ENCODE measurements around the gene HSPA12B. TPM values are rescaled to one million over a fixed set of nuclear protein-coding genes. Genes with fewer than 3 reads are reported as not detected.

The HSPA12B gene
- total RNA-seq, 1 experiment from 2014 or later, result 2.7 TPM

DNA sequence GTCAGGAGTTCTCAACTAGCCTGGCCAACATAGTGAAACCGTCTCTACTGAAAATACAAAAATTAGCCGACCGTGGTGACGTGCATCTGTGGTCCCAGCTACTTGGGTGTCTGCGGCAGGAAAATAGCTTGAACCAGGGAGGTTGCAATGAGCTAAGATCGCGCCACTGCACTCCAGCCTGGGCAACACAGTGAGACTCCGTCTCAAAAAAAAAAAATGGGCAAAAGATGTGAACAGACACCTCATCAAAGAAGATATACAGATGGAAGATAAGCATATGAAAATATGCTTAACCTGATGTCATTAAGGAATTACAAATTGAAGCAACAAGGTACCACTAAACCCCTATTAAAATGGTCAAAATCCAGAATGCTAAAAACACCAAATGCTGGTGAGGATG lies 9.2 kb upstream of the HSPA12B start:
- no peak overlapping the region for H3K23ac ChIP-seq (ENCODE audit: insufficient read length, low read depth, low read length)
- H3K18ac ChIP-seq (ENCODE audit: insufficient read length, low read depth, low read length), result no peak overlapping the region
- H3K27ac ChIP-seq (ENCODE audit: insufficient read length, low read depth, low read length), result no peak overlapping the region
- H3K56ac ChIP-seq (ENCODE audit: insufficient read length, low read depth, low read length), result no peak overlapping the region
- no peaks in the 10 kb centered on the region for H3K4me1 ChIP-seq (ENCODE audit: insufficient read depth, low read length)
- no CpG with 5 or more reads among the region's 8 CpGs for WGBS (ENCODE audit: extremely low coverage, insufficient read length, low lambda C conversion rate)
- H3T11ph ChIP-seq (ENCODE audit: low read length), result no peak overlapping the region
- DNase-seq, result peak; percentile 10
- no peak overlapping the region for H2BK120ac ChIP-seq (ENCODE audit: low read depth, low read length, poor library complexity, severe bottlenecking)
- no peaks in the 10 kb centered on the region for H3K9me3 ChIP-seq (ENCODE audit: control insufficient read depth, low read depth, low read length)
- H3K4ac ChIP-seq (ENCODE audit: low read depth, low read length), result no peak overlapping the region
- no peaks in the 10 kb centered on the region for H3K79me2 ChIP-seq (ENCODE audit: insufficient read depth, low read length)
- H3K27me3 Mint-ChIP-seq (ENCODE audit: low read depth), result peaks cover 22% of the 10 kb centered on the region
- H3K14ac ChIP-seq (ENCODE audit: insufficient read depth, low read length), result no peak overlapping the region
- no peaks in the 10 kb centered on the region for H3K23me2 ChIP-seq (ENCODE audit: insufficient read length, low read depth, low read length, poor library complexity, severe bottlenecking)
- H4K5ac ChIP-seq (ENCODE audit: insufficient read length, low read depth, low read length), result no peak overlapping the region
- no peaks in the 10 kb centered on the region for H3K36me3 Mint-ChIP-seq (ENCODE audit: insufficient read depth in 1 of 3, low read depth in 3 of 3)
- no peak overlapping the region for H3K27ac Mint-ChIP-seq
- no peak overlapping the region for H3K4me2 ChIP-seq (ENCODE audit: insufficient read depth, insufficient read length, low read length)
- H4K8ac ChIP-seq (replicated peaks; ENCODE audit: insufficient read length, low read depth, low read length), result no peak overlapping the region
- H2BK20ac ChIP-seq (ENCODE audit: low read depth, low read length, poor library complexity, severe bottlenecking), result no peak overlapping the region
- H4K20me1 ChIP-seq (ENCODE audit: control insufficient read depth, insufficient read depth, insufficient read length), result no peaks in the 10 kb centered on the region
- no peak overlapping the region for H3K4me3 Mint-ChIP-seq
- TF ChIP-seq, protein P1, sequence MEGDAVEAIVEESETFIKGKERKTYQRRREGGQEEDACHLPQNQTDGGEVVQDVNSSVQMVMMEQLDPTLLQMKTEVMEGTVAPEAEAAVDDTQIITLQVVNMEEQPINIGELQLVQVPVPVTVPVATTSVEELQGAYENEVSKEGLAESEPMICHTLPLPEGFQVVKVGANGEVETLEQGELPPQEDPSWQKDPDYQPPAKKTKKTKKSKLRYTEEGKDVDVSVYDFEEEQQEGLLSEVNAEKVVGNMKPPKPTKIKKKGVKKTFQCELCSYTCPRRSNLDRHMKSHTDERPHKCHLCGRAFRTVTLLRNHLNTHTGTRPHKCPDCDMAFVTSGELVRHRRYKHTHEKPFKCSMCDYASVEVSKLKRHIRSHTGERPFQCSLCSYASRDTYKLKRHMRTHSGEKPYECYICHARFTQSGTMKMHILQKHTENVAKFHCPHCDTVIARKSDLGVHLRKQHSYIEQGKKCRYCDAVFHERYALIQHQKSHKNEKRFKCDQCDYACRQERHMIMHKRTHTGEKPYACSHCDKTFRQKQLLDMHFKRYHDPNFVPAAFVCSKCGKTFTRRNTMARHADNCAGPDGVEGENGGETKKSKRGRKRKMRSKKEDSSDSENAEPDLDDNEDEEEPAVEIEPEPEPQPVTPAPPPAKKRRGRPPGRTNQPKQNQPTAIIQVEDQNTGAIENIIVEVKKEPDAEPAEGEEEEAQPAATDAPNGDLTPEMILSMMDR (conservative IDR thresholded peaks at IDR 0.05), result no peak
- no peak overlapping the region for H2BK5ac ChIP-seq (ENCODE audit: insufficient read length, low read length)
- peaks cover 8 to 15% of the 10 kb centered on the region in 2 experiments for H3K4me1 Mint-ChIP-seq
- H2BK15ac ChIP-seq (ENCODE audit: low read depth, low read length), result no peak overlapping the region
- H4K91ac ChIP-seq (ENCODE audit: insufficient read length, low read depth, low read length), result no peak overlapping the region
- no peak overlapping the region for H2BK12ac ChIP-seq (ENCODE audit: insufficient read length, low read depth, low read length)
- no peaks in the 10 kb centered on the region for H3K79me1 ChIP-seq (ENCODE audit: insufficient read depth, low read depth, low read length, poor library complexity, severe bottlenecking)
- H3K9me3 Mint-ChIP-seq, result peaks cover 0 to 3% of the 10 kb centered on the region in 2 experiments; a peak in 2 of 5 replicates
- H3K27me3 ChIP-seq (ENCODE audit: insufficient read depth, low read length), result no peaks in the 10 kb centered on the region
- H3K9ac ChIP-seq (ENCODE audit: extremely low read depth, insufficient read length, low read length), result no peak overlapping the region
- H2AK5ac ChIP-seq (ENCODE audit: insufficient read length, low read length), result no peak overlapping the region
- H2AFZ ChIP-seq (ENCODE audit: low read length), result no peak overlapping the region

Measured in H9 (cell line).